ENCODE measurements around the gene HS3ST2. TPM values are rescaled to one million over a fixed set of nuclear protein-coding genes. Genes with fewer than 3 reads are reported as not detected.

The HS3ST2 gene
- total RNA-seq, 6 experiments from 2014 or later = not detected

GRCh38 chr16:22862046-22862445 lies 48.1 kb downstream of the HS3ST2 start:
- H3K4me1 Mint-ChIP-seq (ENCODE audit: low read depth) = no peaks in the 10 kb centered on the region
- H3K36me3 Mint-ChIP-seq (ENCODE audit: low read depth) = no peaks in the 10 kb centered on the region
- DNase-seq = no peak
- no peak overlapping the region for H3K4me3 Mint-ChIP-seq
- no peak overlapping the region for H3K27ac Mint-ChIP-seq
- H3K27me3 Mint-ChIP-seq (ENCODE audit: insufficient read depth) = peaks cover 7% of the 10 kb centered on the region
- H3K9me3 Mint-ChIP-seq = no peaks in the 10 kb centered on the region
- TF ChIP-seq CTCF (IDR thresholded peaks at IDR 0.05) = no peak

- peaks cover 10% of the 10 kb centered on the region for H3K27me3 Mint-ChIP-seq (ENCODE audit: insufficient read depth)
- no peak overlapping the region for H3K27ac Mint-ChIP-seq
- no peak overlapping the region for H3K4me3 Mint-ChIP-seq
- no peaks in the 10 kb centered on the region for H3K36me3 Mint-ChIP-seq (ENCODE audit: low read depth)
- no peaks in the 10 kb centered on the region for H3K9me3 Mint-ChIP-seq
- no peak for TF ChIP-seq CTCF (IDR thresholded peaks at IDR 0.05)
- no peak for DNase-seq
- H3K4me1 Mint-ChIP-seq (ENCODE audit: low read depth) = no peaks in the 10 kb centered on the region
Observed at GRCh38 chr16:22864375-22864774, 50.4 kb downstream of the HS3ST2 start.

- Mint-ChIP-seq H3K27ac (no peak overlapping the region), H3K9me3 (no peaks in the 10 kb centered on the region), H3K27me3 (ENCODE audit: insufficient read depth) (peaks cover 4% of the 10 kb centered on the region), H3K4me1 (ENCODE audit: low read depth) (no peaks in the 10 kb centered on the region), H3K4me3 (no peak overlapping the region), H3K36me3 (ENCODE audit: low read depth) (no peaks in the 10 kb centered on the region)
- DNase-seq = no peak
- TF ChIP-seq CTCF (IDR thresholded peaks at IDR 0.05) = no peak
Observed at GRCh38 chr16:22868593-22869224, 54.7 kb downstream of the HS3ST2 start.

- DNase-seq = no peak
- Mint-ChIP-seq H3K4me3 (no peak overlapping the region), H3K27ac (no peak overlapping the region), H3K36me3 (ENCODE audit: low read depth) (no peaks in the 10 kb centered on the region), H3K9me3 (no peaks in the 10 kb centered on the region), H3K4me1 (ENCODE audit: low read depth) (no peaks in the 10 kb centered on the region), H3K27me3 (ENCODE audit: insufficient read depth) (peaks cover 3% of the 10 kb centered on the region)
- no peak for TF ChIP-seq CTCF (IDR thresholded peaks at IDR 0.05)
Observed at GRCh38 chr16:22871861-22872260, 57.9 kb downstream of the HS3ST2 start.

GRCh38 chr16:22874394-22874793 lies 60.4 kb downstream of the HS3ST2 start:
- H3K4me1 Mint-ChIP-seq (ENCODE audit: low read depth) = no peaks in the 10 kb centered on the region
- no peak for TF ChIP-seq CTCF (IDR thresholded peaks at IDR 0.05)
- DNase-seq = no peak
- no peak overlapping the region for H3K27ac Mint-ChIP-seq
- no peaks in the 10 kb centered on the region for H3K36me3 Mint-ChIP-seq (ENCODE audit: low read depth)
- no peak overlapping the region for H3K4me3 Mint-ChIP-seq
- H3K27me3 Mint-ChIP-seq (ENCODE audit: insufficient read depth) = peaks cover 2% of the 10 kb centered on the region
- no peaks in the 10 kb centered on the region for H3K9me3 Mint-ChIP-seq

GRCh38 chr16:22878955-22879354 lies 65.0 kb downstream of the HS3ST2 start:
- H3K4me1 Mint-ChIP-seq (ENCODE audit: low read depth) = no peaks in the 10 kb centered on the region
- no peak overlapping the region for H3K27ac Mint-ChIP-seq
- H3K36me3 Mint-ChIP-seq (ENCODE audit: low read depth) = no peaks in the 10 kb centered on the region
- H3K27me3 Mint-ChIP-seq (ENCODE audit: insufficient read depth) = peaks cover 5% of the 10 kb centered on the region
- no peak overlapping the region for H3K4me3 Mint-ChIP-seq
- TF ChIP-seq CTCF (IDR thresholded peaks at IDR 0.05) = no peak
- DNase-seq = no peak
- H3K9me3 Mint-ChIP-seq = no peaks in the 10 kb centered on the region
